Loucy (cell line): Measurements from ENCODE around the gene EGFL7.
"Not testable (repeated sequence)": the region's sequence is repeated elsewhere in the genome, so short reads cannot be mapped to it uniquely, and the experiment has no call there.

ENCODE experiments used
- H2AFZ ChIP-seq: fragments of 200-600 bp; sonication (generic); 2 replicates; pipeline ENCODE4 v1.6.0; 2016; ENCODE audit warnings: antibody characterized with exemption, mild to moderate bottlenecking, low read length, moderate library complexity
- H3F3A ChIP-seq: fragments of 200-600 bp; 2 replicates; pipeline ENCODE4 v1.6.0; 2016; ENCODE audit warnings: antibody characterized with exemption, low read depth, mild to moderate bottlenecking
- H3K27me3 ChIP-seq: fragments of 200-600 bp; sonication (generic); 2 replicates; pipeline ENCODE4 v1.6.1; 2014; ENCODE audit warnings: low read length, mild to moderate bottlenecking; ENCODE audit not compliant: insufficient read depth, poor library complexity, severe bottlenecking
- H3K36me3 ChIP-seq: fragments of 200-600 bp; sonication (generic); 2 replicates; pipeline ENCODE4 v1.6.1; 2016; ENCODE audit warnings: low read length; ENCODE audit not compliant: insufficient read depth
- H3K4me1 ChIP-seq: fragments of 200-600 bp; sonication (generic); 2 replicates; pipeline ENCODE4 v1.5.1; 2014; ENCODE audit warnings: low read length, mild to moderate bottlenecking; ENCODE audit not compliant: insufficient read depth, poor library complexity, severe bottlenecking
- H3K4me2 ChIP-seq: fragments of 200-600 bp; sonication (generic); 2 replicates; pipeline ENCODE4 v1.6.0; 2014; ENCODE audit warnings: antibody characterized with exemption, low read length, low read depth, mild to moderate bottlenecking; ENCODE audit not compliant: poor library complexity, severe bottlenecking
- H3K4me3 ChIP-seq: fragments of 200-600 bp; sonication (generic); 2 replicates; pipeline ENCODE4 v1.5.1; 2014; ENCODE audit warnings: low read length, mild to moderate bottlenecking, mixed read lengths; ENCODE audit not compliant: poor library complexity, severe bottlenecking
- H3K79me2 ChIP-seq: fragments of 200-600 bp; sonication (generic); 2 replicates; pipeline ENCODE4 v1.6.1; 2014; ENCODE audit warnings: low read length; ENCODE audit not compliant: insufficient read depth
- H3K9ac ChIP-seq: fragments of 200-600 bp; sonication (generic); 2 replicates; pipeline ENCODE4 v1.6.0; 2014; ENCODE audit warnings: mild to moderate bottlenecking, low read depth, low read length, moderate library complexity; ENCODE audit not compliant: poor library complexity, severe bottlenecking
- H3K9me2 ChIP-seq: fragments of 200-600 bp; sonication (generic); replicated peaks from 2 replicates; pipeline ENCODE4 v1.6.1; 2016; ENCODE audit warnings: low read depth, low read length, mixed read lengths
- H3K9me3 ChIP-seq: fragments of 200-600 bp; sonication (generic); 2 replicates; pipeline ENCODE4 v1.6.1; 2014; ENCODE audit warnings: mild to moderate bottlenecking, antibody characterized with exemption, low read length, low read depth; ENCODE audit not compliant: insufficient read depth
- H4K20me1 ChIP-seq: fragments of 200-600 bp; sonication (generic); 2 replicates; pipeline ENCODE4 v1.6.0; 2014; ENCODE audit warnings: antibody characterized with exemption, low read length, mild to moderate bottlenecking; ENCODE audit not compliant: insufficient read depth, poor library complexity, severe bottlenecking
- CTCF ChIP-seq: fragments of 200-600 bp; sonication (generic); conservative IDR thresholded peaks from 2 replicates; pipeline ENCODE4 v1.5.1; 2014; ENCODE audit warnings: mild to moderate bottlenecking, antibody characterized with exemption, low read length
- EZH2phosphoT487 ChIP-seq: fragments of 200-600 bp; IDR thresholded peaks from 2 replicates; pipeline ENCODE4 v1.6.1; 2018; ENCODE audit warnings: antibody characterized with exemption, mild to moderate bottlenecking, moderate library complexity, borderline replicate concordance

The EGFL7 gene

GRCh38 chr9:136710543-136710942, 47.8 kb downstream of the EGFL7 start:
- no peak overlapping the region for H3K9ac ChIP-seq
- H3K4me2 ChIP-seq = no peak overlapping the region
- no peaks in the 10 kb centered on the region for H3K9me2 ChIP-seq
- no peaks in the 10 kb centered on the region for H3K27me3 ChIP-seq
- no peaks in the 10 kb centered on the region for H4K20me1 ChIP-seq
- no peaks in the 10 kb centered on the region for H3F3A ChIP-seq
- H3K9me3 ChIP-seq = no peaks in the 10 kb centered on the region
- TF ChIP-seq EZH2phosphoT487 (no peak), CTCF (no peak)
- no peaks in the 10 kb centered on the region for H3K4me1 ChIP-seq
- no peak overlapping the region for H2AFZ ChIP-seq
- no peaks in the 10 kb centered on the region for H3K79me2 ChIP-seq
- no peak overlapping the region for H3K4me3 ChIP-seq
- H3K36me3 ChIP-seq = no peaks in the 10 kb centered on the region

- not testable (repeated sequence) for H3K4me3 ChIP-seq, H3K36me3 ChIP-seq, H3K4me1 ChIP-seq, H3F3A ChIP-seq, H2AFZ ChIP-seq, H3K9me2 ChIP-seq, H3K9ac ChIP-seq, H3K27me3 ChIP-seq, H4K20me1 ChIP-seq, H3K4me2 ChIP-seq, H3K9me3 ChIP-seq, H3K79me2 ChIP-seq
These were observed 48.5 kb downstream of the EGFL7 start for GRCh38 chr9:136711219-136711648.

- Histone ChIP-seq H3K4me2 (no peak within 1 kb of the TSS), H3K9me3 (no peaks in the 10 kb centered on the region), H3K9me2 (no peaks in the 10 kb centered on the region), H3K79me2 (no peaks in the 10 kb centered on the region), H4K20me1 (no peaks in the 10 kb centered on the region), H3K4me1 (no peaks in the 10 kb centered on the region), H3F3A (no peaks in the 10 kb centered on the region), H3K36me3 (no peaks in the 10 kb centered on the region), H3K4me3 (no peak within 1 kb of the TSS), H3K9ac (no peak within 1 kb of the TSS), H3K27me3 (no peaks in the 10 kb centered on the region), H2AFZ (no peak within 1 kb of the TSS)
- TF ChIP-seq CTCF = no peak
- TF ChIP-seq EZH2phosphoT487 = no peak
These were observed 49.3 kb downstream of the EGFL7 start, which contains the start of gene DIPK1B for GRCh38 chr9:136711751-136712689. TSS of gene DIPK1B (plus strand) at chr9:136712572. CDS start at chr9:136712666, 94 bp downstream.
